Muscle layer of duodenum (tissue), 2 donors: Measurements from ENCODE around the gene MRPS18A.
A peak's percentile ranks its signal among the peaks of the same experiment; 100 is the strongest.

ENCODE experiments used
- H3K27ac ChIP-seq: one replicate; pipeline ENCODE4 v1.7.0; 2013; ENCODE audit warnings: mild to moderate bottlenecking, low read length
- H3K27me3 ChIP-seq: one replicate; pipeline ENCODE4 v1.7.0; 2013; ENCODE audit warnings: low read depth, mild to moderate bottlenecking, control low read depth, low read length
- H3K36me3 ChIP-seq, 2 donors: one replicate each; pipeline ENCODE4 v1.7.0; 2013; ENCODE audit warnings: low read length in 2 of 2, control low read depth in 1 of 2, mild to moderate bottlenecking in 1 of 2; ENCODE audit not compliant: insufficient read depth in 2 of 2, control insufficient read depth in 1 of 2
- H3K4me1 ChIP-seq, 2 donors: one replicate each; pipeline ENCODE4 v1.7.0; 2013; ENCODE audit warnings: low read length in 2 of 2, mild to moderate bottlenecking in 2 of 2, control low read depth in 1 of 2, moderate library complexity in 1 of 2; ENCODE audit not compliant: insufficient read depth in 2 of 2, control insufficient read depth in 1 of 2
- H3K4me3 ChIP-seq, 2 donors: one replicate each; pipeline ENCODE4 v1.7.0; 2013; ENCODE audit warnings: low read length in 2 of 2, low read depth in 1 of 2, mild to moderate bottlenecking in 1 of 2
- H3K9me3 ChIP-seq, 2 donors: one replicate each; pipeline ENCODE4 v1.7.0; 2013; ENCODE audit warnings: low read length in 2 of 2, control low read depth in 1 of 2, mild to moderate bottlenecking in 1 of 2; ENCODE audit not compliant: control insufficient read depth in 1 of 2
- donor health status: healthy.

MRPS18A gene

GRCh38 chr6:43676962-43677606, 10.5 kb downstream of the MRPS18A start:
- Histone ChIP-seq H3K27me3 (no peaks in the 10 kb centered on the region), H3K9me3 (no peaks in the 10 kb centered on the region), H3K4me3 (no peak overlapping the region), H3K4me1 (peaks cover 0 to 7% of the 10 kb centered on the region in 2 donors), H3K27ac (no peak overlapping the region), H3K36me3 (peaks cover 67 to 73% of the 10 kb centered on the region in 2 donors)

GRCh38 chr6:43674921-43675320, 12.7 kb downstream of the MRPS18A start:
- peaks cover 1 to 11% of the 10 kb centered on the region in 2 donors for H3K4me1 ChIP-seq

GRCh38 chr6:43674291-43674690, 13.3 kb downstream of the MRPS18A start:
- Histone ChIP-seq H3K27me3 (no peaks in the 10 kb centered on the region), H3K36me3 (peaks cover 71 to 80% of the 10 kb centered on the region in 2 donors), H3K27ac (no peak overlapping the region), H3K4me1 (peaks cover 4 to 16% of the 10 kb centered on the region in 2 donors), H3K4me3 (no peak overlapping the region), H3K9me3 (no peaks in the 10 kb centered on the region)

More at GRCh38 chr6:43674921-43675320, 12.7 kb downstream of the MRPS18A start:
- Histone ChIP-seq H3K9me3 (no peaks in the 10 kb centered on the region), H3K4me3 (no peak overlapping the region), H3K36me3 (peaks cover 76 to 82% of the 10 kb centered on the region in 2 donors), H3K27ac (no peak overlapping the region), H3K27me3 (no peaks in the 10 kb centered on the region)

- Histone ChIP-seq H3K4me3 (no peak overlapping the region), H3K36me3 (peaks cover 65 to 76% of the 10 kb centered on the region in 2 donors), H3K27ac (no peak overlapping the region), H3K9me3 (no peaks in the 10 kb centered on the region), H3K27me3 (no peaks in the 10 kb centered on the region), H3K4me1 (peaks cover 4 to 24% of the 10 kb centered on the region in 2 donors)
Measured at GRCh38 chr6:43673444-43674084, 14.0 kb downstream of the MRPS18A start.

- Histone ChIP-seq H3K27ac (no peak overlapping the region), H3K36me3 (peaks cover 50 to 60% of the 10 kb centered on the region in 2 donors), H3K4me1 (peaks cover 15 to 39% of the 10 kb centered on the region in 2 donors), H3K4me3 (no peak overlapping the region), H3K27me3 (no peaks in the 10 kb centered on the region), H3K9me3 (no peaks in the 10 kb centered on the region)
Measured at GRCh38 chr6:43671801-43672690, 15.5 kb downstream of the MRPS18A start.

GRCh38 chr6:43671011-43671800, 16.4 kb downstream of the MRPS18A start:
- Histone ChIP-seq H3K9me3 (no peaks in the 10 kb centered on the region), H3K36me3 (peaks cover 41 to 52% of the 10 kb centered on the region in 2 donors), H3K4me3 (no peak overlapping the region), H3K27me3 (no peaks in the 10 kb centered on the region), H3K27ac (no peak overlapping the region), H3K4me1 (peaks cover 15 to 41% of the 10 kb centered on the region in 2 donors)

- Histone ChIP-seq H3K27me3 (no peaks in the 10 kb centered on the region), H3K27ac (no peak overlapping the region), H3K9me3 (no peaks in the 10 kb centered on the region), H3K4me3 (no peak overlapping the region), H3K4me1 (peaks cover 15 to 41% of the 10 kb centered on the region in 2 donors), H3K36me3 (peaks cover 37 to 48% of the 10 kb centered on the region in 2 donors)
Measured at GRCh38 chr6:43670623-43670986, 17.0 kb downstream of the MRPS18A start.

- Histone ChIP-seq H3K4me3 (no peak overlapping the region), H3K9me3 (no peaks in the 10 kb centered on the region), H3K27ac (peak overlapping the region; percentile 31), H3K4me1 (peaks cover 15 to 41% of the 10 kb centered on the region in 2 donors), H3K27me3 (no peaks in the 10 kb centered on the region), H3K36me3 (peaks cover 32 to 42% of the 10 kb centered on the region in 2 donors)
Measured at GRCh38 chr6:43669922-43670622, 17.5 kb downstream of the MRPS18A start.

GRCh38 chr6:43669050-43669921, 18.3 kb downstream of the MRPS18A start:
- peaks cover 15 to 41% of the 10 kb centered on the region in 2 donors for H3K4me1 ChIP-seq
- no peaks in the 10 kb centered on the region for H3K9me3 ChIP-seq
- H3K27me3 ChIP-seq: no peaks in the 10 kb centered on the region
- H3K27ac ChIP-seq: peak overlapping the region; percentile 31
- H3K4me3 ChIP-seq: no peak overlapping the region
- peaks cover 24 to 34% of the 10 kb centered on the region in 2 donors for H3K36me3 ChIP-seq
